GOT3 (cell line): ENCODE measurements around the gene NAV2.
"Not testable (repeated sequence)": the region's sequence is repeated elsewhere in the genome, so short reads cannot be mapped to it uniquely, and the experiment has no call there.

Source experiments
- DNase-seq: peaks from one replicate; lab custom pipeline; 2025; ENCODE audit warnings: mixed read lengths; lab: John Stamatoyannopoulos, UW

The NAV2 gene

GRCh38 chr11:20003351-20003750 lies 290.7 kb downstream of the NAV2 start:
- no peak for DNase-seq

- DNase-seq, result no peak
Observed at GRCh38 chr11:20004866-20005265, 292.2 kb downstream of the NAV2 start.

GRCh38 chr11:20005747-20006146 lies 293.1 kb downstream of the NAV2 start:
- DNase-seq, result no peak

- DNase-seq, result not testable (repeated sequence)
Observed at GRCh38 chr11:20006618-20007017, 294.0 kb downstream of the NAV2 start.

- no peak for DNase-seq
Observed at GRCh38 chr11:20007386-20007785, 294.7 kb downstream of the NAV2 start.

- no peak for DNase-seq
Observed at GRCh38 chr11:20008190-20008870, 295.7 kb downstream of the NAV2 start.

GRCh38 chr11:20008871-20009644 lies 296.4 kb downstream of the NAV2 start:
- DNase-seq, result no peak

- DNase-seq, result no peak
Observed at GRCh38 chr11:20010156-20010850, 297.7 kb downstream of the NAV2 start.

- DNase-seq, result no peak
Observed at GRCh38 chr11:20010851-20011225, 298.2 kb downstream of the NAV2 start.

- no peak for DNase-seq
Observed at GRCh38 chr11:20011307-20011951, 298.8 kb downstream of the NAV2 start.

GRCh38 chr11:20013346-20014066 lies 300.9 kb downstream of the NAV2 start:
- DNase-seq, result no peak

GRCh38 chr11:20014067-20014402 lies 301.4 kb downstream of the NAV2 start:
- DNase-seq, result no peak

- DNase-seq, result no peak
Observed at GRCh38 chr11:20015101-20015500, 302.5 kb downstream of the NAV2 start.

- DNase-seq, result no peak
Observed at GRCh38 chr11:20015529-20016427, 303.1 kb downstream of the NAV2 start.

- DNase-seq, result no peak
Observed at GRCh38 chr11:20016526-20016925, 303.9 kb downstream of the NAV2 start.

- DNase-seq, result no peak
Observed at GRCh38 chr11:20017320-20017719, 304.7 kb downstream of the NAV2 start.

GRCh38 chr11:20020198-20020597 lies 307.6 kb downstream of the NAV2 start:
- no peak for DNase-seq

GRCh38 chr11:20020716-20021115 lies 308.1 kb downstream of the NAV2 start:
- DNase-seq, result no peak

GRCh38 chr11:20021212-20021611 lies 308.6 kb downstream of the NAV2 start:
- no peak for DNase-seq

- no peak for DNase-seq
Observed at GRCh38 chr11:20021771-20022362, 309.2 kb downstream of the NAV2 start.
